Astrocyte (in vitro differentiated cells and primary cell): ENCODE data around the gene TMC4.

Experiments
- EZH2 ChIP-seq: IDR thresholded peaks from 2 replicates; pipeline ENCODE4 v1.6.1; 2012; ENCODE audit warnings: mild to moderate bottlenecking, low read length, inconsistent platforms; ENCODE audit not compliant: insufficient read depth
- TF ChIP-seq, protein P1 (sequence below): IDR thresholded peaks from 2 replicates; pipeline ENCODE4 v1.5.1; 2011; ENCODE audit warnings: low read depth, mild to moderate bottlenecking, inconsistent platforms, low read length, moderate library complexity; ENCODE audit not compliant: insufficient read depth

GRCh38 chr19:54183431-54183830 lies 10.5 kb upstream of the TMC4 start:
- no peak for TF ChIP-seq EZH2
- TF ChIP-seq, protein P1, sequence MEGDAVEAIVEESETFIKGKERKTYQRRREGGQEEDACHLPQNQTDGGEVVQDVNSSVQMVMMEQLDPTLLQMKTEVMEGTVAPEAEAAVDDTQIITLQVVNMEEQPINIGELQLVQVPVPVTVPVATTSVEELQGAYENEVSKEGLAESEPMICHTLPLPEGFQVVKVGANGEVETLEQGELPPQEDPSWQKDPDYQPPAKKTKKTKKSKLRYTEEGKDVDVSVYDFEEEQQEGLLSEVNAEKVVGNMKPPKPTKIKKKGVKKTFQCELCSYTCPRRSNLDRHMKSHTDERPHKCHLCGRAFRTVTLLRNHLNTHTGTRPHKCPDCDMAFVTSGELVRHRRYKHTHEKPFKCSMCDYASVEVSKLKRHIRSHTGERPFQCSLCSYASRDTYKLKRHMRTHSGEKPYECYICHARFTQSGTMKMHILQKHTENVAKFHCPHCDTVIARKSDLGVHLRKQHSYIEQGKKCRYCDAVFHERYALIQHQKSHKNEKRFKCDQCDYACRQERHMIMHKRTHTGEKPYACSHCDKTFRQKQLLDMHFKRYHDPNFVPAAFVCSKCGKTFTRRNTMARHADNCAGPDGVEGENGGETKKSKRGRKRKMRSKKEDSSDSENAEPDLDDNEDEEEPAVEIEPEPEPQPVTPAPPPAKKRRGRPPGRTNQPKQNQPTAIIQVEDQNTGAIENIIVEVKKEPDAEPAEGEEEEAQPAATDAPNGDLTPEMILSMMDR: no peak
